Dendritic cell treated with granulocyte-macrophage colony-stimulating factor and Interleukin-4, amounts not matched to agents 40 ng/mL and 50 ng/mL, for 4 days (primary cell): ENCODE data around the gene SIGLEC10.
A peak's percentile ranks its signal among the peaks of the same experiment; 100 is the strongest.
"Not testable (repeated sequence)": the region's sequence is repeated elsewhere in the genome, so short reads cannot be mapped to it uniquely, and the experiment has no call there.

Experiments used
- H3K27ac Mint-ChIP-seq: one replicate; pipeline ENCODE4 v1.8.0; 2022; ENCODE audit warnings: mild to moderate bottlenecking, mixed read lengths
- H3K27me3 Mint-ChIP-seq: one replicate; pipeline ENCODE4 v1.8.0; 2022; ENCODE audit warnings: mild to moderate bottlenecking, mixed read lengths
- H3K36me3 Mint-ChIP-seq: one replicate; pipeline ENCODE4 v1.8.0; 2022; ENCODE audit warnings: low read depth, mixed read lengths
- H3K4me1 Mint-ChIP-seq: one replicate; pipeline ENCODE4 v1.8.0; 2022; ENCODE audit warnings: low read depth, mixed read lengths
- H3K4me3 Mint-ChIP-seq: one replicate; pipeline ENCODE4 v1.8.0; 2022; ENCODE audit warnings: mild to moderate bottlenecking, moderate library complexity, mixed read lengths
- H3K9me3 Mint-ChIP-seq: one replicate; pipeline ENCODE4 v1.8.0; 2022; ENCODE audit warnings: mixed read lengths
- intact Hi-C: fragments of 100-400 bp; cut with micrococcal nuclease; formaldehyde crosslinking; loops from one replicate; pipeline ENCODE4 v1.15.0; 2022

Gene SIGLEC10

DNA sequence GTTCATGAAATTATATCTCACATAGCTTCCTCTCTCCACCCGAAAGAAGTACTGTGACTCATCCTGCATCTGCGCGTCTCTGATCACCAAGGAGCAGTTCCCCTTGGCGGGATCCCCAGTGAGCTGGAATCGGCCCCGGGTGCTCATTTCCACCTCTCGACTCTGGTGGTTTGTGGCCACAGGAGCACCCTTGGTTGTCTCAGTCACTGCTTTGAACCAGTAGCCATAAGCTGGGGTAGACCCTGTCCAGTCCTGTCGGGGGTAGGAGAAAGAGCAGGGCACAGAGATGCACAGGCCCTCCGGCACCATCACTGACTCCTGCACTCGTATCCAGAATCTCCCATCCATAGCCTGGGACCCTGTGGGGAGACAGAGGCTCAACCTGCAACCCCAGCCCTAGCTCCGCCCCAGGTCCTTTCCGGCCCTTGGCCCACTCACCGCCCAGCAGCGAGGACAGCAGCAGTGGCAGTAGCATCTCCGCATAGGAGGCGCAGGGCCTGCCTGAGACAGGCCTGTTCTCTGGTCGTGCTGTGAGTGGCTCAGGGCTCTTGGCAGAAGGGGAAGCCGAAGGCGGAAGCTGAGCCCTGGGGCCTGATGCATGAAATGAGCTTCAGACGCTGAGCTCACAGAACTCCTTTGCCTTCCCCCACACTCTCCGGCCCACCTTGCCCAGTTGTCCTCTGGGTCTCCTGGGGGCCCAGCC is at the start of gene SIGLEC10:
Gene SIGLEC10 (minus strand): TSS at position 536 of the 703 bp plus-strand sequence. CDS start 61 bp downstream, at position 475.
- Mint-ChIP-seq H3K9me3 (no peaks in the 10 kb centered on the region), H3K27ac (peak within 1 kb of the TSS; percentile 92), H3K27me3 (peaks cover 12% of the 10 kb centered on the region), H3K36me3 (peaks cover 28% of the 10 kb centered on the region), H3K4me3 (peak within 1 kb of the TSS; percentile 66), H3K4me1 (peaks cover 63% of the 10 kb centered on the region)
- intact Hi-C loops = no loop called here

DNA sequence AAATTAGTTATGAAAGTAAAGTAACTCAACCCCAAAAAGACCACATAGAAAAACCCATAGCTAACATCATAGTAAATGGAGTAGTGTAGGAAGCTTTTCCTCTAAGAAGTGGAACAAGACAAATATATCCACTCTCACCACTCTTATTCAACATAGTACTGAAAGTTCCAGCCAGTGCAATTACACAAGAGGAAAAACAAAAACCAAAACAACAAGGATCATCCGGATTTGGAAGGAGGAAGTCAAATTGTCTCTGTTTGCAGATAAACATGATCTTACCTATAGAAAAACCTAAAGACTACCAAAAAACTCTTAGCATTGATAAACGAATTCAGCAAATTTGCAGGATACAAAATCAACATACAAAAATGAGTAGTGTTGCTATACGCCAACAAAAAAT is 49.3 kb upstream of the SIGLEC10 start:
- intact Hi-C loops = no loop called here
- Mint-ChIP-seq H3K27me3 (peaks cover 22% of the 10 kb centered on the region), H3K4me1 (peaks cover 68% of the 10 kb centered on the region), H3K4me3 (no peak overlapping the region), H3K9me3 (no peaks in the 10 kb centered on the region), H3K36me3 (no peaks in the 10 kb centered on the region), H3K27ac (no peak overlapping the region)

DNA sequence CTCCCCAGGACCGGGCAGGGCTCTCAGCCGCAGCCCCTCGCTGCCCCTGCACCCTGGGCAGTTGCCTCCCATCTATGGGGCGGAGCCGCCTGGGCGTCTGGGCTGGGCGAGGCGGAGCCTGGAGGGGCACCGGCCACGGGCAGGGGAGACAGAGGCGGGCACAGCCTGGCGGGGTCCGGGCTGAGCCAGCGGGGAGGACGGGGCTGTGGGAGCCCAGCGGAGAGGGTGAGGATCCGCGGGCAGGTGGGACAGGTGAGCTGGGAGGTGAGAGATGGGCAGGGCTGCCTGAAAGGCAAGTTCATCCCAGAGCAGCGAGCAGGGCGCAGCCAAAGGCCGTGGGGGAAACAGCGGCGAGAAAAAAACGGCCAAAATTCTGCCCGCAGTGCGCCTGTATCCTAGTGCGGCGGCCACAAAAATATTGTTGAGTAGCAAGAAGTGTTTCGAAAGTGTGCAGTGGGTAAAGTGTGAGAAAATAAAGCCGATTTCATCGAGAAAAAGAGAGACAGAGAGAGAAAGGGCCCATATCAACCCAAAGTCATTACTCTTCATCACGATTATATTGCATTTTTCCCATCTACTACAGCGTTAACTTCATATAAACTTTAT is 46.6 kb upstream of the SIGLEC10 start:
- intact Hi-C loops, H3K9me3 Mint-ChIP-seq, H3K27ac Mint-ChIP-seq, H3K36me3 Mint-ChIP-seq: not testable (repeated sequence)
- H3K27me3 Mint-ChIP-seq = peaks cover 20% of the 10 kb centered on the region
- H3K4me3 Mint-ChIP-seq = peak overlapping the region; percentile 54
- H3K4me1 Mint-ChIP-seq = peaks cover 82% of the 10 kb centered on the region

DNA sequence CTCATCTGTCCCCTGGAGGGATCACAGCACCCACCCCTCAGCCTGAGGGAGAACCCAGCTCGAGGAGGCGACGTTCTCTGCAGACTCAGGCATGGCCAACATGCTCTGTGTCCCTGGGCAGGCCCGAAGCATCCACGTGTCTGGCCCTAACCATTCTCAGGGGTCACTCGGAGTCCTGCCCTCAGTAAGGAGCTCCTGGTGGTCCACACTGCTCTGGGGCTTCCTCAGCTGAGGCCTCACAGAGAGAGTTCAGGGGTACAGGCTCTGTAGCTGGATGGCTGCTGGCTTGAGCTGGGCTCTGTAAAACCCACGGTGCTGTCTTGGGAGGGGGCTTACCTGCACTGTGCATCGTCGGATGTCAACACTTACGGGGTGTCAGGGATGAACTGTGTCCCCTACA is 45.2 kb upstream of the SIGLEC10 start:
- H3K9me3 Mint-ChIP-seq = no peaks in the 10 kb centered on the region
- peak overlapping the region; percentile 89 for H3K27ac Mint-ChIP-seq
- H3K4me3 Mint-ChIP-seq = no peak overlapping the region
- H3K27me3 Mint-ChIP-seq = peaks cover 27% of the 10 kb centered on the region
- no peaks in the 10 kb centered on the region for H3K36me3 Mint-ChIP-seq
- H3K4me1 Mint-ChIP-seq = peaks cover 82% of the 10 kb centered on the region
- intact Hi-C loops = no loop called here

GRCh38 chr19:51462276-51462675 is 44.8 kb upstream of the SIGLEC10 start:
- peaks cover 26% of the 10 kb centered on the region for H3K27me3 Mint-ChIP-seq
- no peaks in the 10 kb centered on the region for H3K36me3 Mint-ChIP-seq
- H3K4me3 Mint-ChIP-seq = no peak overlapping the region
- H3K27ac Mint-ChIP-seq = peak overlapping the region; percentile 89
- H3K9me3 Mint-ChIP-seq = no peaks in the 10 kb centered on the region
- intact Hi-C loops = no loop called here
- peaks cover 79% of the 10 kb centered on the region for H3K4me1 Mint-ChIP-seq

DNA sequence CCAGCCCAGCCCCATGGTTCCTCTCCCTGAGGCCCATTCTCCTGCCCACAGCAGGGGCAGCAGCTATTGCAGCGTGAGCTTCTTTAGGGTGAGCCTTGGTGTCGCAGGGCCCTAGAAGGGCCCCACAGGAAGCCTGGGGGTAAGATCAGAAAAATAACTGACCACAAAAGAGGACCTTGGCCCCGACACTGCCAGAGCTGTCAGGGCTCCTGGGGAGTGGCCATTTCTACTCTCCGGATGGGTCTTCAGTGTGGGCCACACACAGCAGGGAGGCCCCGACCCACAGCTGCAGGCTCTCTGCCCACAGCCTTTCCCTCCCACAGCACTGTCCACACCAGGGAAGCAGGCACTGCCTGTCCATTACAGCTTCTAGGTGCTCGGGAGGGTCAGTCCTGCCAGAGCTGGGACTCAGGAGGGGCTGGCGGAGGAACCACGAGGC is 44.3 kb upstream of the SIGLEC10 start:
- peak overlapping the region; percentile 89 for H3K27ac Mint-ChIP-seq
- H3K9me3 Mint-ChIP-seq = no peaks in the 10 kb centered on the region
- peak overlapping the region; percentile 20 for H3K4me3 Mint-ChIP-seq
- peaks cover 27% of the 10 kb centered on the region for H3K27me3 Mint-ChIP-seq
- peaks cover 79% of the 10 kb centered on the region for H3K4me1 Mint-ChIP-seq
- H3K36me3 Mint-ChIP-seq = no peaks in the 10 kb centered on the region
- intact Hi-C loops = no loop called here

GRCh38 chr19:51460164-51460992 is 42.9 kb upstream of the SIGLEC10 start:
- peak overlapping the region; percentile 57 for H3K4me3 Mint-ChIP-seq
- peak overlapping the region; percentile 89 for H3K27ac Mint-ChIP-seq
- intact Hi-C loops = no loop called here
- H3K9me3 Mint-ChIP-seq = no peaks in the 10 kb centered on the region
- H3K27me3 Mint-ChIP-seq = peaks cover 21% of the 10 kb centered on the region
- H3K4me1 Mint-ChIP-seq = peaks cover 74% of the 10 kb centered on the region
- H3K36me3 Mint-ChIP-seq = no peaks in the 10 kb centered on the region

DNA sequence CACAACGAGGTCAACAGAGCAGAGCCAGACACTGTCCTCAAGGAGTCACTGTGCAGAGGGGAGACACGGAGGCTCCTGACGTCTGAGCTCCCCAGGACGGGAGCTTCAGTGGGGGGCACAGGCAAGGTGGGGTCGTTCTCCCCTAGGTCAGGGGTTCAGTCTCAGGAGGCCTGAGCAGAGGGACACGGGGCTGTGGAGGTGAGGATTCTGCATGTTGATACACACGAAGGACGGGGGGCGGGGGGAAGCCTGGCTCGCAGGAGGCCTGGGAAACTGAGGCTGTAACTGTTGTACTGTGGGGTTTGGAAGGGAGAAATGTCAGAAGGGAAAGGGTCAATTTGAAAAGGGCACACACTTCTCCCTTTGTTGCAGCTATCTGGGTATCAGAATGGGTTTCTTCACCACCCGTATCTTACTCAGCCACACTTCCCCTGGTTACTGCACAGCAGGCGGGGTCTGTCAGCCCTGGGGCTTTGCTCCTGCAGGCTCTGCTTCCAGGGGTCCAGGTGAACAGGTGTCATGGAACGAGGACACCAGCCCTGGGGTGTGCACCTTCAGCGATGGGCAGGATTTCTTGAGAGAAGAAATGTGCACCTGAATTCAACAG is 41.6 kb upstream of the SIGLEC10 start:
- peaks cover 20% of the 10 kb centered on the region for H3K27me3 Mint-ChIP-seq
- H3K4me3 Mint-ChIP-seq = no peak overlapping the region
- no peaks in the 10 kb centered on the region for H3K9me3 Mint-ChIP-seq
- intact Hi-C loops = no loop called here
- no peaks in the 10 kb centered on the region for H3K36me3 Mint-ChIP-seq
- H3K4me1 Mint-ChIP-seq = peaks cover 72% of the 10 kb centered on the region
- peak overlapping the region; percentile 42 for H3K27ac Mint-ChIP-seq

- intact Hi-C loops = no loop called here
- Mint-ChIP-seq H3K4me1 (peaks cover 66% of the 10 kb centered on the region), H3K36me3 (no peaks in the 10 kb centered on the region), H3K9me3 (no peaks in the 10 kb centered on the region), H3K27me3 (peaks cover 25% of the 10 kb centered on the region), H3K4me3 (no peak within 1 kb of the TSS), H3K27ac (peak within 1 kb of the TSS; percentile 80)
These were observed 40.7 kb upstream of the SIGLEC10 start, which contains the start of gene SIGLEC8 for GRCh38 chr19:51458051-51458645. TSS of gene SIGLEC8 (minus strand) at chr19:51458454. CDS start at chr19:51458387, 67 bp downstream.

DNA sequence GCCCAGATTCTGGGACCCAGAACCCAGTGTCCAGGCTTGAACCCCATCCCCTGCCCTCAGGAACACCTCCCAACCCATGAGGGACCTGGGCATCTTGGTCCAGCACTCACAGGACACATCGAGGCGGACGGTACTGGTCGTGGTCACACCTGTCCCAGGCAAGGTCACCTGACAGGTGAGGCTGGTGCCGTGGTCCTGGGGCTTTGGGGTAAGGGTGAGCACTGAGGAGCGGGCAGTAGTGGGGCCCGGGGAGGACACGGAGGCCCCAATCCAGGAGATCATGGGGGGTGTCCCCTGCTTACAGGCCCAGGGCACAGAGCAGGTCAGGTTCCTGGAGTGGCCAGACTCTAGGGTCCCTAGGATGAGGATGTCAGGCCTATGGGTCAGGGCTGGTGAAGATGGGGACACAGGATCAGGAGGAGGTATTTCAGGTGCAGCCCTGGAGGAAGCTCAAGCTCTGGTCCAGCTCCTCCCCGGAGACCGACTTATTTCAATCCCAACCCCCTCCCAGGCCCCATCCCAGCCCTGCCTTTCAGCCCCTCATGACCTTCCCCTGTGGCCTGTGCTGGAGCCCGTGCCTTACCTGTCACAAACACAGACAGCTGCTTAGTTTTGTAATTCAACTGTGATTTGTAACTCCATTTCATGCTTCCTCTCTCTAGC is 40.0 kb upstream of the SIGLEC10 start:
- H3K36me3 Mint-ChIP-seq = no peaks in the 10 kb centered on the region
- H3K9me3 Mint-ChIP-seq = no peaks in the 10 kb centered on the region
- intact Hi-C loops = no loop called here
- H3K4me1 Mint-ChIP-seq = peaks cover 60% of the 10 kb centered on the region
- H3K4me3 Mint-ChIP-seq = no peak overlapping the region
- peaks cover 25% of the 10 kb centered on the region for H3K27me3 Mint-ChIP-seq
- peak overlapping the region; percentile 80 for H3K27ac Mint-ChIP-seq

- peak overlapping the region; percentile 44 for H3K4me3 Mint-ChIP-seq
- peaks cover 52% of the 10 kb centered on the region for H3K4me1 Mint-ChIP-seq
- no peaks in the 10 kb centered on the region for H3K9me3 Mint-ChIP-seq
- peaks cover 31% of the 10 kb centered on the region for H3K27me3 Mint-ChIP-seq
- intact Hi-C loops = no loop called here
- H3K36me3 Mint-ChIP-seq = no peaks in the 10 kb centered on the region
- H3K27ac Mint-ChIP-seq = peak overlapping the region; percentile 80
These were observed 39.3 kb upstream of the SIGLEC10 start for GRCh38 chr19:51456541-51457290.

DNA sequence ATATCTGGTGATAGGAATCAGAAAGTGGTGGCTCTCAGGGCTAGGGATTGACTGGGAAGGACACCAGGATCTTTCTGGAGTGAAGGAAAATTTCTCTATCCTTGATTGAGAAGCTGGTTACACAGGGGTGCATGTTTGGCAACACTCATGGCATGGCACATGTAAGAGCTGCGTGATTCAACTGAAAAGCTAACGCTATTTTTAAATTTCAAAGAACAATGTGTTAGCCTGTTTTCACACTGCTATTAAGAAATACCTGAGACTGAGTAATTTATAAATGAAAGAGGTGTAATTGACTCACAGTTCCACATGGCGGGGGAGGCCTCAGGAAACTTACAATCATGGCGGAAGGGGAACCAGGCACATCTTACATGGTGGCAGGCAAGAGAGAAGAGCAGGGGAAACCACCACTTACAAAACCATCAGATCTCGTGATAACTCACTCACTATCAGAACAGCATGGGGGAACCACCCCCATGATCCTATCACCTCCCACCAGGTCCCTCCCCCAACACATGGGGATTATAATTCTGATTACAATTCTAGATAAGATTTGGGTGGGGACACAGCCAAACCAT is 33.4 kb upstream of the SIGLEC10 start:
- Mint-ChIP-seq H3K4me3 (no peak overlapping the region), H3K27me3 (peaks cover 45% of the 10 kb centered on the region), H3K27ac (no peak overlapping the region)

More for the DNA sequence above, 33.4 kb upstream of the SIGLEC10 start:
- no peaks in the 10 kb centered on the region for H3K36me3 Mint-ChIP-seq
- peaks cover 11% of the 10 kb centered on the region for H3K9me3 Mint-ChIP-seq
- H3K4me1 Mint-ChIP-seq = peaks cover 17% of the 10 kb centered on the region
- intact Hi-C loops = no loop called here
